ENCODE measurements around the gene ZDHHC3. TPM values are rescaled to one million over a fixed set of nuclear protein-coding genes. Genes with fewer than 3 reads are reported as not detected.
A peak's percentile ranks its signal among the peaks of the same experiment; 100 is the strongest.

ZDHHC3 gene
- total and polyA plus RNA-seq, 2 experiments from 2014 or later = 60.3 to 62.0 TPM

GRCh38 chr3:44966795-44967278, 9.1 kb downstream of the ZDHHC3 start:
- Histone ChIP-seq H3K4me1 (ENCODE audit: insufficient read depth) (peaks cover 5% of the 10 kb centered on the region), H3K4me2 (no peak overlapping the region), H3K79me2 (peaks cover 91% of the 10 kb centered on the region), H2AFZ (no peak overlapping the region), H3K9me2 (replicated peaks; ENCODE audit: insufficient read depth) (no peaks in the 10 kb centered on the region), H3K27ac (peak overlapping the region; percentile 60), H3K9me3 (ENCODE audit: low read depth) (no peaks in the 10 kb centered on the region), H3K4me3 (no peak overlapping the region), H3K36me3 (replicated peaks; ENCODE audit: insufficient read depth, low read depth) (no peaks in the 10 kb centered on the region), H4K20me1 (ENCODE audit: insufficient read depth, poor library complexity, severe bottlenecking) (peaks cover 11% of the 10 kb centered on the region), H3K27me3 (no peaks in the 10 kb centered on the region)
- 78% methylated on average over 3 of the region's 3 CpGs for WGBS (ENCODE audit: low lambda C conversion rate, missing lambda C conversion rate)
- DNase-seq (ENCODE audit: low spot score) = peak; percentile 40
- TF ChIP-seq EZH2phosphoT487 (IDR thresholded peaks at IDR 0.05; ENCODE audit: low read depth, severe bottlenecking, unreplicated experiment) (no peak), EZH2 (IDR thresholded peaks at IDR 0.05; ENCODE audit: borderline replicate concordance) (no peak), CTCF (IDR thresholded peaks at IDR 0.05; ENCODE audit: poor library complexity) (no peak)

- peaks cover 95% of the 10 kb centered on the region for H3K79me2 ChIP-seq
- H3K4me2 ChIP-seq = no peak overlapping the region
- H3K4me1 ChIP-seq (ENCODE audit: insufficient read depth) = peaks cover 5% of the 10 kb centered on the region
- WGBS (ENCODE audit: low lambda C conversion rate, missing lambda C conversion rate) = 94% methylated on average over 3 of the region's 3 CpGs
- H2AFZ ChIP-seq = no peak overlapping the region
- no peaks in the 10 kb centered on the region for H3K36me3 ChIP-seq (replicated peaks; ENCODE audit: insufficient read depth, low read depth)
- H3K27ac ChIP-seq = no peak overlapping the region
- TF ChIP-seq EZH2 (IDR thresholded peaks at IDR 0.05; ENCODE audit: borderline replicate concordance) = no peak
- no peaks in the 10 kb centered on the region for H3K27me3 ChIP-seq
- no peaks in the 10 kb centered on the region for H3K9me3 ChIP-seq (ENCODE audit: low read depth)
- peaks cover 11% of the 10 kb centered on the region for H4K20me1 ChIP-seq (ENCODE audit: insufficient read depth, poor library complexity, severe bottlenecking)
- no peak for DNase-seq (ENCODE audit: low spot score)
- no peaks in the 10 kb centered on the region for H3K9me2 ChIP-seq (replicated peaks; ENCODE audit: insufficient read depth)
- H3K4me3 ChIP-seq = no peak overlapping the region
These were observed 10.8 kb downstream of the ZDHHC3 start for GRCh38 chr3:44965165-44965564.

GRCh38 chr3:44963571-44964325, 12.2 kb downstream of the ZDHHC3 start:
- Histone ChIP-seq H3K79me2 (peaks cover 90% of the 10 kb centered on the region), H4K20me1 (ENCODE audit: insufficient read depth, poor library complexity, severe bottlenecking) (peaks cover 8% of the 10 kb centered on the region), H3K27ac (no peak overlapping the region), H3K4me2 (no peak overlapping the region), H3K4me3 (no peak overlapping the region), H3K9me2 (replicated peaks; ENCODE audit: insufficient read depth) (no peaks in the 10 kb centered on the region), H2AFZ (no peak overlapping the region), H3K4me1 (ENCODE audit: insufficient read depth) (peaks cover 5% of the 10 kb centered on the region), H3K36me3 (replicated peaks; ENCODE audit: insufficient read depth, low read depth) (no peaks in the 10 kb centered on the region), H3K27me3 (no peaks in the 10 kb centered on the region), H3K9me3 (ENCODE audit: low read depth) (no peaks in the 10 kb centered on the region)
- WGBS (ENCODE audit: low lambda C conversion rate, missing lambda C conversion rate) = 88% methylated on average over 4 of the region's 4 CpGs
- no peak for DNase-seq (ENCODE audit: low spot score)
- TF ChIP-seq CTCF (IDR thresholded peaks at IDR 0.05; ENCODE audit: poor library complexity) (no peak), EZH2phosphoT487 (IDR thresholded peaks at IDR 0.05; ENCODE audit: low read depth, severe bottlenecking, unreplicated experiment) (no peak)

- Histone ChIP-seq H3K9me3 (ENCODE audit: low read depth) (no peaks in the 10 kb centered on the region), H3K4me2 (no peak overlapping the region), H3K79me2 (peaks cover 90% of the 10 kb centered on the region), H4K20me1 (ENCODE audit: insufficient read depth, poor library complexity, severe bottlenecking) (peaks cover 5% of the 10 kb centered on the region), H3K27me3 (no peaks in the 10 kb centered on the region), H3K27ac (no peak overlapping the region), H3K4me3 (no peak overlapping the region), H3K36me3 (replicated peaks; ENCODE audit: insufficient read depth, low read depth) (no peaks in the 10 kb centered on the region), H2AFZ (no peak overlapping the region), H3K4me1 (ENCODE audit: insufficient read depth) (peaks cover 5% of the 10 kb centered on the region), H3K9me2 (replicated peaks; ENCODE audit: insufficient read depth) (no peaks in the 10 kb centered on the region)
- WGBS (ENCODE audit: low lambda C conversion rate, missing lambda C conversion rate) = 85% methylated on average over 6 of the region's 6 CpGs
- DNase-seq (ENCODE audit: low spot score) = no peak
- TF ChIP-seq CTCF (IDR thresholded peaks at IDR 0.05; ENCODE audit: poor library complexity) (no peak), EZH2 (IDR thresholded peaks at IDR 0.05; ENCODE audit: borderline replicate concordance) (no peak), EZH2phosphoT487 (IDR thresholded peaks at IDR 0.05; ENCODE audit: low read depth, severe bottlenecking, unreplicated experiment) (no peak)
These were observed 13.2 kb downstream of the ZDHHC3 start for GRCh38 chr3:44962621-44963393.

Data from hepatocyte (in vitro differentiated cells).